HepG2 (cell line): ENCODE results near the gene CARMIL1. TPM values are rescaled to one million over a fixed set of nuclear protein-coding genes. Genes with fewer than 3 reads are reported as not detected.
"Not testable (repeated sequence)": the region's sequence is repeated elsewhere in the genome, so short reads cannot be mapped to it uniquely, and the experiment has no call there.

ENCODE experiments used
- ATAC-seq: fragments of 200-7000 bp; cut with Tn5 transposase; 3 replicates; pipeline ENCODE4 v1.9.1; 2020; ENCODE audit warnings: mild to moderate bottlenecking, moderate library complexity
- BruUV-seq: library from RNA; stranded (reverse); fragments of 400-500 nt; replicated peaks from 2 replicates; lab custom pipeline; 2021; lab: Mats Ljungman, UMichigan
- CTCF ChIA-PET: fragments of 300-600 bp; formaldehyde crosslinking; extraction: SDS; loops from one replicate; lab custom pipeline; 2021; ENCODE audit warnings: low total read pairs, inconsistent platforms, low intra/inter-chr PET ratio; lab: Yijun Ruan, JAX
- POLR2A ChIA-PET: fragments of 350-600 bp; sonication (Branson Sonifier 250); formaldehyde crosslinking; loops from one replicate; lab custom pipeline; 2020; ENCODE audit warnings: antibody characterized with exemption, inconsistent platforms; lab: Yijun Ruan, JAX
- DNase-seq: peaks from one replicate; pipeline ENCODE4 v3.0.0-alpha.2; 2015; ENCODE audit warnings: low spot score
- FAIRE-seq: peaks from 3 replicates; lab custom pipeline; 2011; peaks lifted over from hg19 to GRCh38; lab: Jason Lieb, UNC
- H2AFZ ChIP-seq: one replicate; pipeline ENCODE4 v1.6.1; 2011; ENCODE audit warnings: low read length, inconsistent platforms
- H3K27ac ChIP-seq: fragments of 300-600 bp; 3 replicates; pipeline ENCODE4 v1.8.0; 2011; ENCODE audit warnings: mixed run types, mild to moderate bottlenecking, mixed read lengths, low read length, inconsistent platforms; ENCODE audit not compliant: insufficient read depth; ENCODE audit errors: extremely low read length
- H3K27me3 ChIP-seq, 2 experiments: fragments of 200-600 bp in 1 of 2; 2 replicates in 1 of 2; 3 replicates in 1 of 2; pipeline versions ENCODE4 v1.6.0 to v1.8.0; 2011; ENCODE audit warnings: low read length in 2 of 2, mild to moderate bottlenecking in 2 of 2, moderate library complexity in 2 of 2, inconsistent platforms in 1 of 2; ENCODE audit not compliant: insufficient read depth in 2 of 2, control insufficient read depth in 1 of 2
- H3K36me3 ChIP-seq, 2 experiments: fragments of 200-600 bp in 1 of 2; replicated peaks in 1 of 2; 2 replicates in 1 of 2; 3 replicates in 1 of 2; pipeline versions ENCODE4 v1.5.1 to v1.8.0; 2011; ENCODE audit warnings: low read length in 2 of 2, inconsistent platforms in 1 of 2; ENCODE audit not compliant: insufficient read depth in 2 of 2, control insufficient read depth in 1 of 2
- H3K4me1 ChIP-seq: 2 replicates; pipeline ENCODE4 v1.5.1; 2012; ENCODE audit warnings: low read length, inconsistent platforms; ENCODE audit not compliant: insufficient read depth
- H3K4me2 ChIP-seq: 2 replicates; pipeline ENCODE4 v1.6.0; 2011; ENCODE audit warnings: low read depth, low read length, inconsistent platforms
- H3K4me3 ChIP-seq, 3 experiments: fragments of 200-600 bp in 1 of 3; sonication (generic), shearing (Covaris generic) in 1 of 3; replicated peaks in 1 of 3; 2 replicates each; pipeline ENCODE4 v1.5.1; 2011 to 2016; ENCODE audit warnings: low read length in 3 of 3, inconsistent platforms in 2 of 3, low read depth in 2 of 3, mild to moderate bottlenecking in 2 of 3, control low read depth in 1 of 3, mixed read lengths in 1 of 3; ENCODE audit not compliant: insufficient read depth in 1 of 3
- H3K79me2 ChIP-seq: one replicate; pipeline ENCODE4 v1.6.1; 2011; ENCODE audit warnings: low read length, inconsistent platforms; ENCODE audit not compliant: insufficient read depth
- H3K9ac ChIP-seq: 2 replicates; pipeline ENCODE4 v1.6.0; 2011; ENCODE audit warnings: mild to moderate bottlenecking, low read depth, low read length, inconsistent platforms; ENCODE audit not compliant: insufficient read depth
- H3K9me3 ChIP-seq: 2 replicates; pipeline ENCODE4 v1.5.1; 2012; ENCODE audit warnings: mild to moderate bottlenecking, low read length
- H4K20me1 ChIP-seq: 2 replicates; pipeline ENCODE4 v1.6.0; 2011; ENCODE audit warnings: inconsistent platforms, mild to moderate bottlenecking, low read length, moderate library complexity; ENCODE audit not compliant: insufficient read depth
- KAT8 ChIP-seq: IDR thresholded peaks from 2 replicates; pipeline ENCODE4 v1.6.1; 2016; ENCODE audit warnings: missing genetic modification reagents, missing compliant biosample characterization
- KLF12 ChIP-seq: sonication (generic); formaldehyde crosslinking; IDR thresholded peaks from 2 replicates; pipeline ENCODE4 v1.4.0; 2020; ENCODE audit warnings: missing genetic modification reagents, borderline replicate concordance
- MAFF ChIP-seq: IDR thresholded peaks from 2 replicates; pipeline ENCODE4 v1.6.1; 2011; ENCODE audit warnings: low read depth, low read length, improper control_type of control experiment
- MAFK ChIP-seq, 2 experiments: IDR thresholded peaks in 1 of 2; conservative IDR thresholded peaks in 1 of 2; 2 replicates each; pipeline ENCODE4 v1.6.1; 2011; ENCODE audit warnings: improper control_type of control experiment in 2 of 2, low read length in 2 of 2
- RBFOX2 ChIP-seq: fragments of 200-400 bp; formaldehyde crosslinking; IDR thresholded peaks from 2 replicates; pipeline ENCODE4 v1.6.1; 2017; ENCODE audit warnings: low read depth, mild to moderate bottlenecking, low read length
- SYNCRIP ChIP-seq: fragments of 200-400 bp; formaldehyde crosslinking; IDR thresholded peaks from 2 replicates; pipeline ENCODE4 v1.6.1; 2018; ENCODE audit warnings: mild to moderate bottlenecking, low read depth, low read length; ENCODE audit not compliant: insufficient read depth
- TCF7 ChIP-seq: sonication (generic); IDR thresholded peaks from 2 replicates; pipeline ENCODE4 v1.6.1; 2016; ENCODE audit warnings: antibody characterized with exemption, low read depth
- ZMYM2 ChIP-seq: sonication (generic); formaldehyde crosslinking; IDR thresholded peaks from 2 replicates; pipeline ENCODE4 v1.8.0; 2022; ENCODE audit warnings: mild to moderate bottlenecking, missing genetic modification reagents
- ZNF441 ChIP-seq: sonication (generic); formaldehyde crosslinking; IDR thresholded peaks from 2 replicates; pipeline ENCODE4 v1.7.0; 2021; ENCODE audit warnings: missing genetic modification reagents, borderline replicate concordance
- ZNF773 ChIP-seq: sonication (generic); formaldehyde crosslinking; IDR thresholded peaks from 2 replicates; pipeline ENCODE4 v1.4.0; 2020; ENCODE audit warnings: missing genetic modification reagents, borderline replicate concordance
- WGBS: methylation state at CpG from one replicate; pipeline ENCODE4 v1.1.6; 2017; ENCODE audit warnings: low lambda C conversion rate; 5-methylcytosine and 5-hydroxymethylcytosine counted together
- in situ Hi-C: cut with HindIII; loops from 2 replicates; pipeline ENCODE4 v1.10.0; 2017; ENCODE audit warnings: low pct_unique_long_range_greater_than_20kb; ENCODE audit not compliant: extremely low pct_ligation_motif_present
- intact Hi-C: fragments of 100-400 bp; cut with micrococcal nuclease; formaldehyde crosslinking; loops from one replicate; pipeline ENCODE4 v1.10.0; 2022; ENCODE audit not compliant: unreplicated experiment
- polyA plus RNA-seq, 8 experiments: library from polyadenylated mRNA; depleted of rRNA in 3 of 8; stranded (reverse) in 7 of 8; unstranded in 1 of 8; fragments of >200 nt; fragmentation: Illumina TruSeq in 4 of 8; extraction: Trizol in 4 of 8; gene quantifications; 2 replicates each; pipeline versions ENCODE4 v1.2.1 to v1.2.3, GENCODE V29; 2011 to 2016; ENCODE audit warnings: low read depth in 4 of 8, missing spikeins in 1 of 8, mixed read lengths in 1 of 8; ENCODE audit not compliant: insufficient read depth in 1 of 8
- total RNA-seq, 5 experiments: library from RNA; depleted of rRNA; stranded (reverse); fragments of >200 nt; fragmentation: Illumina TruSeq; extraction: Trizol; gene quantifications; 2 replicates each; pipeline ENCODE4 v1.2.3, GENCODE V29; 2016; ENCODE audit warnings: low read depth in 1 of 5
- TF ChIP-seq, protein P1 (sequence below): sonication (generic); formaldehyde crosslinking; conservative IDR thresholded peaks from 2 replicates; pipeline ENCODE4 v1.8.0; 2022; ENCODE audit warnings: mild to moderate bottlenecking, moderate library complexity, missing genetic modification reagents
- TF ChIP-seq, protein P2 (sequence below): IDR thresholded peaks from 2 replicates; pipeline ENCODE4 v1.6.1; 2016
- TF ChIP-seq, protein P3 (sequence below): sonication (generic); formaldehyde crosslinking; IDR thresholded peaks from 2 replicates; pipeline ENCODE4 v1.5.0; 2020; ENCODE audit warnings: mild to moderate bottlenecking, missing genetic modification reagents, borderline replicate concordance

CARMIL1 gene
- total and polyA plus RNA-seq, 2 of the 13 experiments (the other 11 are each of a cell fraction or from before 2014, with no cell fraction given), result 1.8 to 2.6 TPM

DNA sequence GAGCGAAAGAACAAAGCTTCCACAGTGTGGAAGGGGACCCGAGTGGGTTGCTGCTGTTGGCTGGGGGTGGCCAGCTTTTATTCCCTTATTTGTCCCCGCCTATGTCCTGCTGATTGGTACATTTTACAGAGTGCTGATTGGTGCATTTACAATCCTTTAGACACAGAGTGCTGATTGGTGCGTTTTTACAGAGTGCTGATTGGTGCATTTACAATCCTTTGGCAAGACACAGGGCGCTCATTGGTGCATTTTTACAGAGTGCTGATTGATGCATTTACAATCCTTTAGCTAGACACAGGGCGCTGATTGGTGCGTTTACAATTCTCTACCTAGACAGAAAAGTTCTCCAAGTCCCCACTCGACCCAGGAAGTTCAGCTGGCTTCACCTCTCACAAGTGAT is 103.3 kb downstream of the CARMIL1 start:
- BruUV-seq, POLR2A ChIA-PET, in situ Hi-C loops, H3K27me3 ChIP-seq, H4K20me1 ChIP-seq, intact Hi-C loops, CTCF ChIA-PET, FAIRE-seq, H3K27ac ChIP-seq, H3K9me3 ChIP-seq, H3K4me1 ChIP-seq, H3K36me3 ChIP-seq, DNase-seq, H2AFZ ChIP-seq, H3K4me2 ChIP-seq, H3K9ac ChIP-seq, ATAC-seq, H3K79me2 ChIP-seq, H3K4me3 ChIP-seq: not testable (repeated sequence)
- TF ChIP-seq MAFF (0 out of 2 replicates have a peak, but pooled peaks have one; percentile 17), MAFK (conservative IDR thresholded peaks at IDR 0.05 in 1 of 2, IDR thresholded peaks at IDR 0.05 in 1 of 2; ENCODE audit: low read length in 2 of 2) (peak; percentile 20 to 46; a peak in 3 of 4 replicates)
- 65% methylated on average over 8 of the region's 8 CpGs for WGBS

DNA sequence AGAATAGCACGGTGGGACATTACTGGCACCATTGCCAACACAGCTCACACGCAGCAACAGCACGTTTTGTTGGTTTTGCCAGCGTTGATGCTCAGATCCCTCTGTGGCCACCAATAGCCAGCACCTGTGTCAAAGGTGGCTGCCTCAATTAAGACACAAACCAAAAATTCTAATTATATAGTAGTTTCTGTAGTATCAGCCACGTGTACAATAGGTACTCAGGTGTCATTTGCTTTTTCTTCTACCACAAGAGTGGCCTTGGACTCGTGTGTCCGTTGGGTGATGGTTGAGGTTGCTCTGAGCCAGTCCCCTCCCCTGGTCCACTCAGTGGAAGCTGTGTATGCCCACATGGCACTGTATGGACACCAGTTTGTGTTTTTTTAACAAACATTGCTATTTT is 105.1 kb downstream of the CARMIL1 start:
- ATAC-seq (no peak), DNase-seq (no peak), FAIRE-seq (no peak)
- Histone ChIP-seq H3K9me3 (no peaks in the 10 kb centered on the region), H3K4me1 (no peaks in the 10 kb centered on the region), H4K20me1 (no peaks in the 10 kb centered on the region), H3K27me3 (no peaks in the 10 kb centered on the region), H3K27ac (no peak overlapping the region), H3K9ac (no peak overlapping the region), H3K4me2 (no peak overlapping the region), H2AFZ (no peak overlapping the region), H3K79me2 (no peaks in the 10 kb centered on the region), H3K4me3 (no peak overlapping the region), H3K36me3 (no peaks in the 10 kb centered on the region)
- in situ Hi-C loops, result no loop called here
- intact Hi-C loops, result no loop called here
- CTCF ChIA-PET, result no interaction called here
- POLR2A ChIA-PET, result no interaction called here
- BruUV-seq, result no TSS peak
- WGBS, result 49% methylated on average over 7 of the region's 7 CpGs
- TF ChIP-seq SYNCRIP (no peak), KAT8 (CRISPR knock-in tag) (no peak), ZNF773 (no peak), ZNF441 (CRISPR knock-in tag) (no peak), ZMYM2 (CRISPR knock-in tag) (no peak), RBFOX2 (no peak), TCF7 (no peak), KLF12 (CRISPR knock-in tag) (no peak)
- TF ChIP-seq, protein P1, sequence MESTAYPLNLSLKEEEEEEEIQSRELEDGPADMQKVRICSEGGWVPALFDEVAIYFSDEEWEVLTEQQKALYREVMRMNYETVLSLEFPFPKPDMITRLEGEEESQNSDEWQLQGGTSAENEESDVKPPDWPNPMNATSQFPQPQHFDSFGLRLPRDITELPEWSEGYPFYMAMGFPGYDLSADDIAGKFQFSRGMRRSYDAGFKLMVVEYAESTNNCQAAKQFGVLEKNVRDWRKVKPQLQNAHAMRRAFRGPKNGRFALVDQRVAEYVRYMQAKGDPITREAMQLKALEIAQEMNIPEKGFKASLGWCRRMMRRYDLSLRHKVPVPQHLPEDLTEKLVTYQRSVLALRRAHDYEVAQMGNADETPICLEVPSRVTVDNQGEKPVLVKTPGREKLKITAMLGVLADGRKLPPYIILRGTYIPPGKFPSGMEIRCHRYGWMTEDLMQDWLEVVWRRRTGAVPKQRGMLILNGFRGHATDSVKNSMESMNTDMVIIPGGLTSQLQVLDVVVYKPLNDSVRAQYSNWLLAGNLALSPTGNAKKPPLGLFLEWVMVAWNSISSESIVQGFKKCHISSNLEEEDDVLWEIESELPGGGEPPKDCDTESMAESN, result no peak
- TF ChIP-seq, protein P2, sequence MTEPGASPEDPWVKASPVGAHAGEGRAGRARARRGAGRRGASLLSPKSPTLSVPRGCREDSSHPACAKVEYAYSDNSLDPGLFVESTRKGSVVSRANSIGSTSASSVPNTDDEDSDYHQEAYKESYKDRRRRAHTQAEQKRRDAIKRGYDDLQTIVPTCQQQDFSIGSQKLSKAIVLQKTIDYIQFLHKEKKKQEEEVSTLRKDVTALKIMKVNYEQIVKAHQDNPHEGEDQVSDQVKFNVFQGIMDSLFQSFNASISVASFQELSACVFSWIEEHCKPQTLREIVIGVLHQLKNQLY, result no peak
- TF ChIP-seq, protein P3, sequence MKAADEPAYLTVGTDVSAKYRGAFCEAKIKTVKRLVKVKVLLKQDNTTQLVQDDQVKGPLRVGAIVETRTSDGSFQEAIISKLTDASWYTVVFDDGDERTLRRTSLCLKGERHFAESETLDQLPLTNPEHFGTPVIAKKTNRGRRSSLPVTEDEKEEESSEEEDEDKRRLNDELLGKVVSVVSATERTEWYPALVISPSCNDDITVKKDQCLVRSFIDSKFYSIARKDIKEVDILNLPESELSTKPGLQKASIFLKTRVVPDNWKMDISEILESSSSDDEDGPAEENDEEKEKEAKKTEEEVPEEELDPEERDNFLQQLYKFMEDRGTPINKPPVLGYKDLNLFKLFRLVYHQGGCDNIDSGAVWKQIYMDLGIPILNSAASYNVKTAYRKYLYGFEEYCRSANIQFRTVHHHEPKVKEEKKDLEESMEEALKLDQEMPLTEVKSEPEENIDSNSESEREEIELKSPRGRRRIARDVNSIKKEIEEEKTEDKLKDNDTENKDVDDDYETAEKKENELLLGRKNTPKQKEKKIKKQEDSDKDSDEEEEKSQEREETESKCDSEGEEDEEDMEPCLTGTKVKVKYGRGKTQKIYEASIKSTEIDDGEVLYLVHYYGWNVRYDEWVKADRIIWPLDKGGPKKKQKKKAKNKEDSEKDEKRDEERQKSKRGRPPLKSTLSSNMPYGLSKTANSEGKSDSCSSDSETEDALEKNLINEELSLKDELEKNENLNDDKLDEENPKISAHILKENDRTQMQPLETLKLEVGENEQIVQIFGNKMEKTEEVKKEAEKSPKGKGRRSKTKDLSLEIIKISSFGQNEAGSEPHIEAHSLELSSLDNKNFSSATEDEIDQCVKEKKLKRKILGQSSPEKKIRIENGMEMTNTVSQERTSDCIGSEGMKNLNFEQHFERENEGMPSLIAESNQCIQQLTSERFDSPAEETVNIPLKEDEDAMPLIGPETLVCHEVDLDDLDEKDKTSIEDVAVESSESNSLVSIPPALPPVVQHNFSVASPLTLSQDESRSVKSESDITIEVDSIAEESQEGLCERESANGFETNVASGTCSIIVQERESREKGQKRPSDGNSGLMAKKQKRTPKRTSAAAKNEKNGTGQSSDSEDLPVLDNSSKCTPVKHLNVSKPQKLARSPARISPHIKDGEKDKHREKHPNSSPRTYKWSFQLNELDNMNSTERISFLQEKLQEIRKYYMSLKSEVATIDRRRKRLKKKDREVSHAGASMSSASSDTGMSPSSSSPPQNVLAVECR (CRISPR knock-in tag), result no peak
